Amniotic stem cell (primary cell): ENCODE results near the gene MAP3K13.
"Not testable (repeated sequence)": the region's sequence is repeated elsewhere in the genome, so short reads cannot be mapped to it uniquely, and the experiment has no call there.

ENCODE experiments used
- DNase-seq: peaks from one replicate; lab custom pipeline; 2025; lab: John Stamatoyannopoulos, UW

The MAP3K13 gene

GRCh38 chr3:185341616-185342458, 21.1 kb upstream of the MAP3K13 start:
- no peak for DNase-seq

GRCh38 chr3:185342459-185343174, 20.3 kb upstream of the MAP3K13 start:
- no peak for DNase-seq

- DNase-seq, result no peak
These were observed 15.5 kb upstream of the MAP3K13 start for GRCh38 chr3:185347399-185347798.

- DNase-seq, result no peak
These were observed 12.1 kb upstream of the MAP3K13 start for GRCh38 chr3:185350841-185351240.

GRCh38 chr3:185351396-185351795, 11.5 kb upstream of the MAP3K13 start:
- DNase-seq, result no peak

- DNase-seq, result no peak
These were observed 9.7 kb upstream of the MAP3K13 start for GRCh38 chr3:185353225-185353624.

GRCh38 chr3:185353823-185354614, 8.9 kb upstream of the MAP3K13 start:
- no peak for DNase-seq

- DNase-seq, result no peak
These were observed 6.4 kb upstream of the MAP3K13 start for GRCh38 chr3:185356499-185356898.

GRCh38 chr3:185361920-185362319, 1.0 kb upstream of the MAP3K13 start:
- DNase-seq, result no peak

- no peak for DNase-seq
These were observed 797 bp downstream of the MAP3K13 start for GRCh38 chr3:185363662-185364203.

- DNase-seq, result no peak
These were observed 2.5 kb downstream of the MAP3K13 start for GRCh38 chr3:185365291-185366073.

- no peak for DNase-seq
These were observed 3.1 kb downstream of the MAP3K13 start for GRCh38 chr3:185366074-185366335.

- no peak for DNase-seq
These were observed 4.0 kb downstream of the MAP3K13 start for GRCh38 chr3:185366913-185367312.

GRCh38 chr3:185370349-185370748, 7.4 kb downstream of the MAP3K13 start:
- DNase-seq, result not testable (repeated sequence)

- no peak for DNase-seq
These were observed 8.6 kb downstream of the MAP3K13 start for GRCh38 chr3:185371306-185372074.

GRCh38 chr3:185381320-185382058, 18.6 kb downstream of the MAP3K13 start:
- DNase-seq, result no peak

- no peak for DNase-seq
These were observed 19.2 kb downstream of the MAP3K13 start for GRCh38 chr3:185382154-185382553.

- not testable (repeated sequence) for DNase-seq
These were observed 23.6 kb downstream of the MAP3K13 start for GRCh38 chr3:185386515-185386914.

- DNase-seq, result no peak
These were observed 24.7 kb downstream of the MAP3K13 start for GRCh38 chr3:185387646-185388045.

- no peak for DNase-seq
These were observed 30.1 kb downstream of the MAP3K13 start for GRCh38 chr3:185393055-185393454.
